Calu3 (cell line): ENCODE measurements around the gene OR2C1. TPM values are rescaled to one million over a fixed set of nuclear protein-coding genes. Genes with fewer than 3 reads are reported as not detected.
A peak's percentile ranks its signal among the peaks of the same experiment; 100 is the strongest.

Experiments
- BruUV-seq: library from RNA; stranded (reverse); fragments of 400-500 nt; replicated peaks from 2 replicates; lab custom pipeline; 2021; lab: Mats Ljungman, UMichigan
- CTCF ChIA-PET: fragments of 300-600 bp; sonication (Branson Sonifier 250); formaldehyde crosslinking; loops from one replicate; lab custom pipeline; 2022; ENCODE audit warnings: antibody characterized with exemption; lab: Charles Lee
- DNase-seq: peaks from one replicate; pipeline ENCODE4 v3.0.0; 2022
- H3K27ac Mint-ChIP-seq: one replicate; pipeline ENCODE4 v1.8.0; 2022; ENCODE audit warnings: mixed read lengths; ENCODE audit not compliant: unreplicated experiment
- H3K27me3 Mint-ChIP-seq: one replicate; pipeline ENCODE4 v1.8.0; 2022; ENCODE audit warnings: mixed read lengths; ENCODE audit not compliant: unreplicated experiment
- H3K36me3 Mint-ChIP-seq: one replicate; pipeline ENCODE4 v1.8.0; 2022; ENCODE audit warnings: mild to moderate bottlenecking, moderate library complexity, mixed read lengths; ENCODE audit not compliant: insufficient read depth, unreplicated experiment
- H3K4me1 Mint-ChIP-seq: one replicate; pipeline ENCODE4 v1.8.0; 2022; ENCODE audit warnings: mild to moderate bottlenecking, low read depth, mixed read lengths; ENCODE audit not compliant: unreplicated experiment
- H3K4me3 Mint-ChIP-seq: one replicate; pipeline ENCODE4 v1.8.0; 2022; ENCODE audit warnings: mild to moderate bottlenecking, low read depth, moderate library complexity, mixed read lengths; ENCODE audit not compliant: unreplicated experiment
- H3K9me3 Mint-ChIP-seq: one replicate; pipeline ENCODE4 v1.8.0; 2022; ENCODE audit warnings: low read depth, mixed read lengths; ENCODE audit not compliant: unreplicated experiment
- CTCF ChIP-seq: fragments of 200-600 bp; IDR thresholded peaks from one replicate; pipeline ENCODE4 v1.8.0; 2022; ENCODE audit warnings: antibody characterized with exemption; ENCODE audit not compliant: unreplicated experiment
- intact Hi-C: fragments of 100-400 bp; cut with micrococcal nuclease; formaldehyde crosslinking; loops from one replicate; pipeline ENCODE4 v1.10.0; 2022; ENCODE audit not compliant: unreplicated experiment
- total RNA-seq: library from RNA; stranded (reverse); gene quantifications from 2 replicates; pipeline ENCODE4 v1.2.3, GENCODE V29; 2022

The OR2C1 gene
- total RNA-seq, 1 experiment from 2014 or later: not detected

- Mint-ChIP-seq H3K27ac (no peak overlapping the region), H3K36me3 (peaks cover 41% of the 10 kb centered on the region), H3K4me3 (no peak overlapping the region), H3K9me3 (peaks cover 37% of the 10 kb centered on the region), H3K27me3 (no peaks in the 10 kb centered on the region), H3K4me1 (no peaks in the 10 kb centered on the region)
- CTCF ChIA-PET: no interaction called here
- intact Hi-C loops: no loop called here
- no peak for TF ChIP-seq CTCF
- DNase-seq: no peak
- no TSS peak for BruUV-seq
These were observed 27.4 kb downstream of the OR2C1 start for GRCh38 chr16:3383045-3383448.

- H3K27ac Mint-ChIP-seq: no peak overlapping the region
- DNase-seq: no peak
- CTCF ChIA-PET: no interaction called here
- peaks cover 29% of the 10 kb centered on the region for H3K9me3 Mint-ChIP-seq
- H3K36me3 Mint-ChIP-seq: peaks cover 70% of the 10 kb centered on the region
- intact Hi-C loops: no loop called here
- TF ChIP-seq CTCF: no peak
- H3K4me1 Mint-ChIP-seq: no peaks in the 10 kb centered on the region
- H3K4me3 Mint-ChIP-seq: no peak overlapping the region
- BruUV-seq: no TSS peak
- no peaks in the 10 kb centered on the region for H3K27me3 Mint-ChIP-seq
These were observed 32.6 kb downstream of the OR2C1 start for GRCh38 chr16:3388325-3388724.

GRCh38 chr16:3389663-3390338 lies 34.1 kb downstream of the OR2C1 start:
- Mint-ChIP-seq H3K27ac (no peak overlapping the region), H3K4me1 (no peaks in the 10 kb centered on the region), H3K27me3 (no peaks in the 10 kb centered on the region), H3K9me3 (peaks cover 27% of the 10 kb centered on the region), H3K4me3 (no peak overlapping the region), H3K36me3 (peaks cover 65% of the 10 kb centered on the region)
- TF ChIP-seq CTCF: no peak
- CTCF ChIA-PET: no interaction called here
- intact Hi-C loops: no loop called here
- no TSS peak for BruUV-seq
- DNase-seq: no peak

- CTCF ChIA-PET: interaction anchor here (0.7 to 0.9 kb wide), 3 partner anchors 36 to 136 kb away, joined by 3 to 4 read pairs (median 3); partner anchors contain the start of gene CLUAP1
- Mint-ChIP-seq H3K36me3 (peaks cover 61% of the 10 kb centered on the region), H3K9me3 (peaks cover 16% of the 10 kb centered on the region), H3K4me3 (peak overlapping the region; percentile 95), H3K27me3 (no peaks in the 10 kb centered on the region), H3K4me1 (peaks cover 10% of the 10 kb centered on the region), H3K27ac (peak overlapping the region; percentile 91)
- no TSS peak for BruUV-seq
- no peak for TF ChIP-seq CTCF
- intact Hi-C loops: loop anchor here (5.0 kb wide), 1 partner anchor 57 kb away; no protein-coding TSS in a partner anchor
- no peak for DNase-seq
These were observed 44.7 kb downstream of the OR2C1 start for GRCh38 chr16:3400446-3400778.
